K562 (cell line): Measurements from ENCODE around the gene PARPBP. TPM values are rescaled to one million over a fixed set of nuclear protein-coding genes. Genes with fewer than 3 reads are reported as not detected.

ENCODE experiments used
- ARID4B ChIP-seq: sonication (generic); formaldehyde crosslinking; IDR thresholded peaks from 2 replicates; pipeline ENCODE4 v1.8.0; 2022; ENCODE audit warnings: mild to moderate bottlenecking, missing genetic modification reagents
- ATF7 ChIP-seq: fragments of 450-650 bp; IDR thresholded peaks from 2 replicates; pipeline ENCODE4 v1.7.1; 2014; ENCODE audit warnings: mild to moderate bottlenecking, moderate library complexity
- CREB1 ChIP-seq, 2 experiments: sonication (generic) in 1 of 2; formaldehyde crosslinking in 1 of 2; IDR thresholded peaks; 2 replicates each; pipeline versions ENCODE4 v1.6.1 to v1.8.0; 2012 to 2022; ENCODE audit warnings: inconsistent platforms in 1 of 2, mild to moderate bottlenecking in 1 of 2, missing genetic modification reagents in 1 of 2, moderate library complexity in 1 of 2
- E2F4 ChIP-seq: sonication (generic); formaldehyde crosslinking; IDR thresholded peaks from 2 replicates; pipeline ENCODE4 v1.8.0; 2022; ENCODE audit warnings: mild to moderate bottlenecking, low read depth, missing genetic modification reagents
- GTF2A2 ChIP-seq: IDR thresholded peaks from 2 replicates; pipeline ENCODE4 v1.6.1; 2016; ENCODE audit warnings: mild to moderate bottlenecking, missing genetic modification characterization, missing compliant biosample characterization
- KDM5B ChIP-seq: fragments of 200-600 bp; sonication (generic); IDR thresholded peaks from 2 replicates; pipeline ENCODE4 v1.6.1; 2012; ENCODE audit warnings: low read depth, mild to moderate bottlenecking, moderate library complexity, low read length, control low read depth, inconsistent platforms; ENCODE audit not compliant: insufficient replicate concordance
- MIER1 ChIP-seq: fragments of 450-650 bp; IDR thresholded peaks from 2 replicates; pipeline ENCODE4 v1.6.1; 2016; ENCODE audit warnings: antibody characterized with exemption, mild to moderate bottlenecking, low read depth
- NCOA6 ChIP-seq: fragments of 450-650 bp; IDR thresholded peaks from 2 replicates; pipeline ENCODE4 v1.6.1; 2017; ENCODE audit warnings: mild to moderate bottlenecking
- NR2F6 ChIP-seq: fragments of 450-650 bp; formaldehyde crosslinking; IDR thresholded peaks from 2 replicates; pipeline ENCODE4 v1.4.0; 2020; ENCODE audit warnings: mild to moderate bottlenecking
- RBM15 ChIP-seq: fragments of 200-400 bp; formaldehyde crosslinking; IDR thresholded peaks from 2 replicates; pipeline ENCODE4 v1.6.1; 2018; ENCODE audit warnings: mild to moderate bottlenecking, low read length, moderate library complexity; ENCODE audit not compliant: insufficient read depth
- RBM39 ChIP-seq: fragments of 200-400 bp; formaldehyde crosslinking; optimal IDR thresholded peaks from 2 replicates; pipeline ENCODE3; 2018; ENCODE audit warnings: low read depth, low read length
- SIX5 ChIP-seq, 2 experiments: IDR thresholded peaks; 2 replicates each; pipeline ENCODE4 v1.6.1; 2011; ENCODE audit warnings: low read length in 2 of 2, borderline replicate concordance in 1 of 2, low read depth in 1 of 2, mild to moderate bottlenecking in 1 of 2, moderate library complexity in 1 of 2; ENCODE audit not compliant: insufficient read depth in 1 of 2
- SLC30A9 ChIP-seq: fragments of 250-450 bp; sonication (Bioruptor Pico); IDR thresholded peaks from 2 replicates; pipeline ENCODE4 v1.8.0; 2022; ENCODE audit warnings: mild to moderate bottlenecking, moderate library complexity
- TEAD2 ChIP-seq: fragments of 450-650 bp; IDR thresholded peaks from 2 replicates; pipeline ENCODE4 v1.6.1; 2016; ENCODE audit warnings: missing genetic modification characterization, control low read depth, missing compliant biosample characterization
- XRCC4 ChIP-seq: IDR thresholded peaks from one replicate; pipeline ENCODE4 v1.6.1; 2011; ENCODE audit not compliant: insufficient read depth, insufficient read length; ENCODE audit errors: extremely low read depth
- ZBTB9 ChIP-seq: fragments of 450-650 bp; formaldehyde crosslinking; IDR thresholded peaks from 2 replicates; pipeline ENCODE4 v1.4.0; 2020; ENCODE audit warnings: mild to moderate bottlenecking, moderate library complexity
- ZNF324 ChIP-seq: fragments of 250-450 bp; sonication (Bioruptor Pico); IDR thresholded peaks from 2 replicates; pipeline ENCODE4 v1.4.0; 2020; ENCODE audit warnings: mild to moderate bottlenecking
- ZNF583 ChIP-seq: fragments of 250-450 bp; sonication (Bioruptor Pico); IDR thresholded peaks from 2 replicates; pipeline ENCODE4 v1.4.0; 2020
- ZNF780A ChIP-seq: fragments of 250-450 bp; sonication (Bioruptor Pico); IDR thresholded peaks from 2 replicates; pipeline ENCODE4 v1.5.0; 2021; ENCODE audit warnings: mild to moderate bottlenecking
- polyA plus RNA-seq, 8 experiments: library from polyadenylated mRNA; depleted of rRNA in 4 of 8; stranded (reverse) in 5 of 8; unstranded in 3 of 8; fragments of >200 nt; fragmentation: Nextera tagmentation in 2 of 8; fragmentation: Illumina TruSeq in 1 of 8; extraction: Ambion mirVana in 2 of 8; extraction: Trizol in 1 of 8; gene quantifications; 2 replicates each; pipeline versions ENCODE4 v1.2.1 to v1.2.3, GENCODE V29; 2011 to 2014; ENCODE audit warnings: inconsistent platforms in 1 of 8, missing spikeins in 1 of 8
- total RNA-seq, 7 experiments: library from RNA; depleted of rRNA in 6 of 7; stranded (reverse); fragments of >200 nt in 6 of 7; fragmentation: Illumina TruSeq in 2 of 7; extraction: Trizol in 2 of 7; gene quantifications; 2 replicates each; pipeline versions ENCODE4 v1.2.1 to v1.2.3, GENCODE V29; 2011 to 2021; ENCODE audit warnings: low replicate concordance in 1 of 7
- TF ChIP-seq, protein P1 (sequence below): fragments of 450-650 bp; IDR thresholded peaks from 2 replicates; pipeline ENCODE4 v1.6.1; 2016; ENCODE audit warnings: antibody characterized with exemption

The PARPBP gene
- total and polyA plus RNA-seq, 9 of the 15 experiments (the other 6 are each of a cell fraction or from before 2014, with no cell fraction given), result 26.1 to 62.5 (median 49.0) TPM

DNA sequence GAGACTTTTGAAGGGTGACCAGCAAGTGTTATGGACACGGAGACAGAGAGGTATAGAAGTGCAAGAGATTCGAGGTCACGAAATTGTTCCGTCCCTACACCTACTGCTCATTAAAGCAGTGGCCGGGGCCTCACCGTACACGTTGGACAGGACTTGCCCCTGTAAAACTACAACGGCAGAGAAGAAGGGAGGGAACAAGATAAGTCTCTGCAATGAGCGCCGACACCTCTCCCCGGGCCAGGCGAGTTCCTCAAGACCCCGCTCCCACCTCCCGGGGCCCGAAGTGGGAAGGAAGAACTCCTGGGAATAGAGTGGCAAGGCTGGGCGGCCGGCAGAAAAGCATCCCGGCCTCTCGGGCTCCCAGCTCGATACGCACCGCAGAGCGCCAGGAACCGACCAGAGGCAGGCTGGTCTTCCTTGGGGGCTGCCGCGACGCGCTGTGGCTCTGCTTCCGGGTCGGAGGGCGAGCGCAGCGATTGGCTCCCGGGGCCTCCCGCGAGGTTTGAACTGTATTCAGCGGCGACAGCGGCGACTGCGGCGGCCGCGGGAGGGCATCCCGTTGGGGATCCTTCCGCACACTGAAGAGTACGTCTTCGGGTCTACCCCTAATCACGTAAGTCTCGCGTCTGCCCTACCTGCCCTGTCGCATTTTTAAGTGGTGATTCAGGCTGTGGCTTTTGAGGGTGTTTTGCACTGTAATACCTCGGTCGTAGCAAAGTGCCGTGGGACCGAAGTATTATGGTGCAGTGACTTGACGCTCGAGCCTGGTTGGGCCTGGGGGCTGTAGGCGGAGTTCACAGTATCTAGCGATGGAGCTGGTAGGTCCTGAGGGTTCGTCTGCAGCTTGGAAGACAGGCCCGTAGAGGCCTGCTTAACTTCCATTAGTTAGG, at the start of gene PARPBP, which contains the start of gene NUP37 (continued):
- TF ChIP-seq E2F4, result peak; percentile 97
- no peak for TF ChIP-seq ZNF780A (CRISPR knock-in tag)
- TF ChIP-seq NCOA6, result no peak
- no peak for TF ChIP-seq GTF2A2 (tag)
- TF ChIP-seq ZNF324, result no peak
- TF ChIP-seq, protein P1, sequence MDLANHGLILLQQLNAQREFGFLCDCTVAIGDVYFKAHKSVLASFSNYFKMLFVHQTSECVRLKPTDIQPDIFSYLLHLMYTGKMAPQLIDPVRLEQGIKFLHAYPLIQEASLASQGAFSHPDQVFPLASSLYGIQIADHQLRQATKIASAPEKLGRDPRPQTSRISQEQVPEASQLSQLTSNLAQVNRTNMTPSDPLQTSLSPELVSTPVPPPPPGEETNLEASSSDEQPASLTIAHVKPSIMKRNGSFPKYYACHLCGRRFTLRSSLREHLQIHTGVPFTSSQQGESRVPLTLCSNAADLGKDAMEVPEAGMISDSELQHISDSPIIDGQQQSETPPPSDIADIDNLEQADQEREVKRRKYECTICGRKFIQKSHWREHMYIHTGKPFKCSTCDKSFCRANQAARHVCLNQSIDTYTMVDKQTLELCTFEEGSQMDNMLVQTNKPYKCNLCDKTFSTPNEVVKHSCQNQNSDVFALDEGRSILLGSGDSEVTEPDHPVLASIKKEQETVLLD, result no peak
- no peak for TF ChIP-seq ZNF583 (CRISPR knock-in tag)
- TF ChIP-seq XRCC4, result no peak
- TF ChIP-seq KDM5B, result peak; percentile 90
- peak; percentile 89 for TF ChIP-seq CREB1 (IDR thresholded peaks at IDR 0.05)
- TF ChIP-seq CREB1 (CRISPR knock-in tag; IDR thresholded peaks at IDR 0.05), result peak; percentile 76
- no peak for TF ChIP-seq RBM39
- TF ChIP-seq ZBTB9 (CRISPR knock-in tag), result peak; percentile 72; the same call in 1 of the 2 replicates
- TF ChIP-seq SIX5 (IDR thresholded peaks at IDR 0.05; ENCODE audit: borderline replicate concordance in 1 of 2, insufficient read depth in 1 of 2, low read depth in 1 of 2, low read length in 2 of 2), result peak; percentile 18 to 21; a peak in 1 of 4 replicates
- TF ChIP-seq TEAD2 (tag), result no peak
- TF ChIP-seq ATF7, result peak; percentile 78
- TF ChIP-seq ARID4B (CRISPR knock-in tag), result peak; percentile 92
- TF ChIP-seq NR2F6 (CRISPR knock-in tag), result no peak
- TF ChIP-seq SLC30A9, result no peak
- TF ChIP-seq MIER1, result no peak
- TF ChIP-seq RBM15, result no peak
